HCT116 (cell line): ENCODE results near the gene DNAAF5. TPM values are rescaled to one million over a fixed set of nuclear protein-coding genes. Genes with fewer than 3 reads are reported as not detected.

ENCODE experiments used
- ATAC-seq: fragments of 200-7000 bp; cut with Tn5 transposase; 2 replicates; pipeline ENCODE4 v1.9.1; 2020; ENCODE audit warnings: mild to moderate bottlenecking, moderate library complexity
- BruUV-seq: library from RNA; stranded (reverse); fragments of 400-500 nt; replicated peaks from 2 replicates; lab custom pipeline; 2021; lab: Mats Ljungman, UMichigan
- CTCF ChIA-PET: fragments of 300-600 bp; sonication (Branson Sonifier 250); formaldehyde crosslinking; loops from one replicate; lab custom pipeline; 2021; ENCODE audit warnings: antibody characterized with exemption; lab: Charles Lee
- POLR2A ChIA-PET: fragments of 300-600, 350-600 bp; sonication (Branson Sonifier 250); formaldehyde crosslinking; loops from one replicate; lab custom pipeline; 2021; ENCODE audit warnings: antibody characterized with exemption; lab: Charles Lee
- RAD21 ChIA-PET, 2 experiments: fragments of 300-600 bp; sonication (Branson Sonifier 250); formaldehyde crosslinking; loops; one replicate each; lab custom pipeline; 2023; ENCODE audit warnings: low total read pairs in 2 of 2; ENCODE audit not compliant: uncharacterized antibody in 2 of 2, unreplicated experiment in 2 of 2, low non-redundant PET in 1 of 2; lab: Charles Lee
- DNase-seq: peaks from one replicate; pipeline ENCODE4 v3.0.0-alpha.2; 2010; ENCODE audit warnings: low read depth, low spot score
- H2AFZ ChIP-seq: fragments of 200-600 bp; shearing (Covaris generic), sonication (generic); 2 replicates; pipeline ENCODE4 v1.6.1; 2017; ENCODE audit warnings: low read depth, mixed run types, mixed read lengths, antibody characterized with exemption, low read length; ENCODE audit not compliant: poor library complexity, severe bottlenecking
- H3K27ac ChIP-seq: 2 replicates; pipeline ENCODE4 v1.5.1; 2012; ENCODE audit warnings: low read depth, low read length
- H3K27me3 ChIP-seq: fragments of 200-600 bp; sonication (generic); 2 replicates; pipeline ENCODE4 v1.6.1; 2016; ENCODE audit warnings: mixed run types, low read length, mixed read lengths; ENCODE audit not compliant: insufficient read depth
- H3K36me3 ChIP-seq, 2 experiments: fragments of 200-500 bp in 1 of 2; fragments of 200-600 bp in 1 of 2; sonication (Bioruptor generic) in 1 of 2; sonication (generic) in 1 of 2; 2 replicates each; pipeline versions ENCODE4 v1.5.1 to v1.6.1; 2014 to 2016; ENCODE audit warnings: low read length in 2 of 2, inconsistent platforms in 1 of 2, mixed read lengths in 1 of 2, mixed run types in 1 of 2; ENCODE audit not compliant: insufficient read depth in 2 of 2, control insufficient read depth in 1 of 2
- H3K4me1 ChIP-seq, 2 experiments: fragments of 200-600 bp in 1 of 2; sonication (generic) in 1 of 2; 2 replicates each; pipeline versions ENCODE4 v1.5.1 to v1.6.1; 2012 to 2017; ENCODE audit warnings: low read length in 2 of 2, inconsistent platforms in 1 of 2, mild to moderate bottlenecking in 1 of 2, mixed read lengths in 1 of 2, mixed run types in 1 of 2, moderate library complexity in 1 of 2; ENCODE audit not compliant: insufficient read depth in 2 of 2, control insufficient read depth in 1 of 2
- H3K4me2 ChIP-seq: fragments of 200-600 bp; sonication (generic); 2 replicates; pipeline ENCODE4 v1.6.1; 2017; ENCODE audit warnings: mixed run types, low read length, mixed read lengths
- H3K4me3 ChIP-seq, 2 experiments: fragments of 200-600 bp in 1 of 2; sonication (generic) in 1 of 2; replicated peaks in 1 of 2; 2 replicates each; pipeline ENCODE4 v1.5.1; 2011 to 2016; ENCODE audit warnings: low read length in 2 of 2, control low read depth in 1 of 2, low read depth in 1 of 2, mild to moderate bottlenecking in 1 of 2, mixed read lengths in 1 of 2, mixed run types in 1 of 2
- H3K79me2 ChIP-seq: fragments of 200-600 bp; sonication (generic); 2 replicates; pipeline ENCODE4 v1.6.1; 2017; ENCODE audit warnings: mild to moderate bottlenecking, mixed run types, low read length, moderate library complexity, mixed read lengths; ENCODE audit not compliant: insufficient read depth
- H3K9ac ChIP-seq: fragments of 200-600 bp; sonication (generic); 2 replicates; pipeline ENCODE4 v1.6.1; 2016; ENCODE audit warnings: low read length, mixed read lengths
- H3K9me2 ChIP-seq: fragments of 200-600 bp; sonication (generic), shearing (Covaris generic); 2 replicates; pipeline ENCODE4 v1.6.1; 2017; ENCODE audit warnings: mixed run types, mild to moderate bottlenecking, moderate library complexity; ENCODE audit not compliant: insufficient read depth
- H3K9me3 ChIP-seq, 2 experiments: fragments of 200-500 bp in 1 of 2; fragments of 200-600 bp in 1 of 2; sonication (Bioruptor generic) in 1 of 2; sonication (generic) in 1 of 2; 2 replicates each; pipeline ENCODE4 v1.6.1; 2014 to 2017; ENCODE audit warnings: low read length in 2 of 2, mixed read lengths in 2 of 2, inconsistent platforms in 1 of 2, low read depth in 1 of 2, mild to moderate bottlenecking in 1 of 2, mixed run types in 1 of 2, moderate library complexity in 1 of 2; ENCODE audit not compliant: control insufficient read depth in 1 of 2, insufficient read depth in 1 of 2
- H4K20me1 ChIP-seq: fragments of 200-600 bp; sonication (generic), shearing (Covaris generic); 2 replicates; pipeline ENCODE4 v1.6.1; 2017; ENCODE audit warnings: mixed run types, mild to moderate bottlenecking, moderate library complexity; ENCODE audit not compliant: insufficient read depth
- CEBPB ChIP-seq: IDR thresholded peaks from 2 replicates; pipeline ENCODE4 v1.6.1; 2012; ENCODE audit warnings: low read depth
- EGR1 ChIP-seq: IDR thresholded peaks from 2 replicates; pipeline ENCODE4 v1.6.1; 2012; ENCODE audit warnings: low read depth
- EZH2phosphoT487 ChIP-seq: fragments of 200-600 bp; IDR thresholded peaks from 2 replicates; pipeline ENCODE4 v1.6.1; 2018; ENCODE audit warnings: antibody characterized with exemption, borderline replicate concordance
- POLR2A ChIP-seq: IDR thresholded peaks from 2 replicates; pipeline ENCODE4 v1.7.0; 2011; ENCODE audit warnings: borderline replicate concordance; ENCODE audit not compliant: insufficient read depth, insufficient read length; ENCODE audit errors: extremely low read depth
- POLR2AphosphoS5 ChIP-seq: IDR thresholded peaks from 2 replicates; pipeline ENCODE4 v1.6.1; 2011; ENCODE audit warnings: mild to moderate bottlenecking, low read depth, low read length, moderate library complexity
- RAD21 ChIP-seq: IDR thresholded peaks from 2 replicates; pipeline ENCODE4 v1.6.1; 2012; ENCODE audit warnings: low read depth, mild to moderate bottlenecking
- SP1 ChIP-seq: IDR thresholded peaks from 2 replicates; pipeline ENCODE4 v1.6.1; 2012; ENCODE audit warnings: low read depth
- TCF7L2 ChIP-seq: IDR thresholded peaks from 2 replicates; pipeline ENCODE4 v1.7.0; 2011; ENCODE audit warnings: borderline replicate concordance, inconsistent platforms; ENCODE audit not compliant: insufficient read depth, insufficient read length; ENCODE audit errors: extremely low read depth
- ZNF274 ChIP-seq: fragments of 200-500 bp; sonication (Bioruptor generic); IDR thresholded peaks from 2 replicates; pipeline ENCODE4 v1.6.1; 2014; ENCODE audit warnings: mild to moderate bottlenecking, low read depth, low read length, inconsistent platforms
- intact Hi-C: fragments of 100-400 bp; cut with micrococcal nuclease; formaldehyde crosslinking; loops from 2 replicates; pipeline ENCODE4 v1.10.0; 2022
- total RNA-seq: library from RNA; stranded (reverse); gene quantifications from one replicate; pipeline ENCODE4 v1.2.1, GENCODE V29; 2021; ENCODE audit not compliant: unreplicated experiment
- TF ChIP-seq, protein P1 (sequence below), 3 experiments: fragments of 200-600 bp in 1 of 3; sonication (generic) in 1 of 3; IDR thresholded peaks in 2 of 3; conservative IDR thresholded peaks in 1 of 3; 2 replicates each; pipeline ENCODE4 v1.5.1; 2012 to 2017; ENCODE audit warnings: low read depth in 2 of 3, low read length in 2 of 3, antibody characterized with exemption in 1 of 3, borderline replicate concordance in 1 of 3, control low read depth in 1 of 3, mild to moderate bottlenecking in 1 of 3, mixed read lengths in 1 of 3, mixed run types in 1 of 3, moderate library complexity in 1 of 3; ENCODE audit not compliant: insufficient read depth in 1 of 3
- TF ChIP-seq, protein P2 (sequence below): IDR thresholded peaks from 2 replicates; pipeline ENCODE4 v1.6.1; 2012

The DNAAF5 gene
- total RNA-seq, 1 experiment from 2014 or later = 69.4 TPM

DNA sequence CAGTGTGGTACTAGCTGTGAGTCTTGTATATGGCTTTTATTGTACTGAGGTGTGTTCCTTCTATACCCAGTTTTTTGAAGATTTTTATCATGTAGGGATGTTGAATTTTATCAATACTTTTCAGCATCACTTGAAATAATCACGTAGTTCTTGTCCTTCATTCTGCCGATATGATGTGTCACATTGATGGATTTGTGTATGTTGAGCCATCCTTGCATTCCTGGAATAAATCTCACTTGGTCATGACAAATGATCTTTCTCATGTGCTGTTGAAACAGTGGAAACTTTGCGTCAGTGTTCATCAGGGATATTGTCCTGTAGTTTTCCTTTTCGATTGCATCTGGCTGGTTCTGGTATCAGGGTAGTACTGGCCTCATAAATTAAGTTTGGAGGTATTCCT lies 7.7 kb downstream of the DNAAF5 start:
- Histone ChIP-seq H3K4me3 (no peak overlapping the region), H3K4me2 (no peak overlapping the region), H3K9me3 (peaks cover 10 to 15% of the 10 kb centered on the region in 2 experiments; a peak in 2 of 4 replicates), H3K27me3 (no peaks in the 10 kb centered on the region), H3K79me2 (peaks cover 100% of the 10 kb centered on the region), H4K20me1 (no peaks in the 10 kb centered on the region)
- BruUV-seq = no TSS peak
- TF ChIP-seq TCF7L2 (no peak), POLR2A (no peak), EZH2phosphoT487 (no peak), ZNF274 (no peak), SP1 (no peak), EGR1 (no peak), RAD21 (no peak), POLR2AphosphoS5 (no peak), CEBPB (no peak)
- TF ChIP-seq, protein P1, sequence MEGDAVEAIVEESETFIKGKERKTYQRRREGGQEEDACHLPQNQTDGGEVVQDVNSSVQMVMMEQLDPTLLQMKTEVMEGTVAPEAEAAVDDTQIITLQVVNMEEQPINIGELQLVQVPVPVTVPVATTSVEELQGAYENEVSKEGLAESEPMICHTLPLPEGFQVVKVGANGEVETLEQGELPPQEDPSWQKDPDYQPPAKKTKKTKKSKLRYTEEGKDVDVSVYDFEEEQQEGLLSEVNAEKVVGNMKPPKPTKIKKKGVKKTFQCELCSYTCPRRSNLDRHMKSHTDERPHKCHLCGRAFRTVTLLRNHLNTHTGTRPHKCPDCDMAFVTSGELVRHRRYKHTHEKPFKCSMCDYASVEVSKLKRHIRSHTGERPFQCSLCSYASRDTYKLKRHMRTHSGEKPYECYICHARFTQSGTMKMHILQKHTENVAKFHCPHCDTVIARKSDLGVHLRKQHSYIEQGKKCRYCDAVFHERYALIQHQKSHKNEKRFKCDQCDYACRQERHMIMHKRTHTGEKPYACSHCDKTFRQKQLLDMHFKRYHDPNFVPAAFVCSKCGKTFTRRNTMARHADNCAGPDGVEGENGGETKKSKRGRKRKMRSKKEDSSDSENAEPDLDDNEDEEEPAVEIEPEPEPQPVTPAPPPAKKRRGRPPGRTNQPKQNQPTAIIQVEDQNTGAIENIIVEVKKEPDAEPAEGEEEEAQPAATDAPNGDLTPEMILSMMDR (IDR thresholded peaks at IDR 0.05 in 2 of 3, conservative IDR thresholded peaks at IDR 0.05 in 1 of 3; ENCODE audit: borderline replicate concordance in 1 of 3, insufficient read depth in 1 of 3, low read depth in 2 of 3, low read length in 2 of 3) = no peak
- TF ChIP-seq, protein P2, sequence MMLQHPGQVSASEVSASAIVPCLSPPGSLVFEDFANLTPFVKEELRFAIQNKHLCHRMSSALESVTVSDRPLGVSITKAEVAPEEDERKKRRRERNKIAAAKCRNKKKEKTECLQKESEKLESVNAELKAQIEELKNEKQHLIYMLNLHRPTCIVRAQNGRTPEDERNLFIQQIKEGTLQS = no peak
- TF ChIP-seq, all 23 proteins: peak for 0
- ChIA-PET CTCF (no interaction called here), RAD21 (no interaction called here), POLR2A (no interaction called here)
- peaks cover 14 to 17% of the 10 kb centered on the region in 2 experiments; a peak in 3 of 4 replicates for H3K4me1 ChIP-seq
- DNase-seq (no peak), ATAC-seq (no peak)
- no peak overlapping the region for H3K27ac ChIP-seq
- H3K36me3 ChIP-seq = peaks cover 7 to 57% of the 10 kb centered on the region in 2 experiments; a peak in 3 of 4 replicates
- intact Hi-C loops = no loop called here
- H2AFZ ChIP-seq = no peak overlapping the region
- no peak overlapping the region for H3K9ac ChIP-seq
- H3K9me2 ChIP-seq = no peaks in the 10 kb centered on the region
